H1 (cell line): Measurements from ENCODE around the gene TMEM120A. TPM values are rescaled to one million over a fixed set of nuclear protein-coding genes. Genes with fewer than 3 reads are reported as not detected.

Source experiments
- CTCF ChIA-PET: fragments of 300-600 bp; sonication (Branson Sonifier 250); formaldehyde crosslinking; loops from one replicate; lab custom pipeline; 2021; ENCODE audit not compliant: partially characterized antibody; lab: Charles Lee
- POLR2A ChIA-PET: fragments of 300-600 bp; sonication (Branson Sonifier 250); formaldehyde crosslinking; loops from one replicate; lab custom pipeline; 2021; ENCODE audit warnings: inconsistent platforms; ENCODE audit not compliant: partially characterized antibody; lab: Charles Lee
- DNase-seq, 2 experiments: peaks; one replicate each; pipeline versions ENCODE4 v3.0.0 to v3.0.0-alpha.2; 2010 to 2022; ENCODE audit warnings: low spot score in 2 of 2, low read depth in 1 of 2, mixed read lengths in 1 of 2
- FAIRE-seq: peaks from 2 replicates; lab custom pipeline; 2011; peaks lifted over from hg19 to GRCh38; lab: Jason Lieb, UNC
- H2AFZ ChIP-seq: 2 replicates; pipeline ENCODE4 v1.8.1; 2012; ENCODE audit warnings: low read length, inconsistent platforms
- H2AK5ac ChIP-seq: 2 replicates; pipeline ENCODE4 v1.6.1; 2013; ENCODE audit warnings: low read depth, low read length
- H2BK120ac ChIP-seq: replicated peaks from 2 replicates; pipeline ENCODE3; 2013; ENCODE audit warnings: low read depth, low read length, inconsistent platforms
- H2BK12ac ChIP-seq: 2 replicates; pipeline ENCODE4 v1.6.1; 2013; ENCODE audit warnings: low read depth, low read length
- H2BK15ac ChIP-seq: 2 replicates; pipeline ENCODE4 v1.6.1; 2013; ENCODE audit warnings: low read length
- H2BK20ac ChIP-seq: 2 replicates; pipeline ENCODE4 v1.6.1; 2013; ENCODE audit warnings: low read length
- H2BK5ac ChIP-seq: 2 replicates; pipeline ENCODE4 v1.6.1; 2013; ENCODE audit warnings: low read depth, low read length
- H3K14ac ChIP-seq: 2 replicates; pipeline ENCODE4 v1.6.1; 2013; ENCODE audit warnings: inconsistent platforms; ENCODE audit not compliant: insufficient read length
- H3K18ac ChIP-seq: 2 replicates; pipeline ENCODE4 v1.6.1; 2013; ENCODE audit warnings: low read length; ENCODE audit errors: extremely low read depth
- H3K23ac ChIP-seq: 2 replicates; pipeline ENCODE4 v1.6.1; 2013; ENCODE audit warnings: inconsistent platforms; ENCODE audit not compliant: insufficient read length
- H3K23me2 ChIP-seq: 2 replicates; pipeline ENCODE4 v1.6.1; 2013; ENCODE audit warnings: low read depth, low read length
- H3K27ac ChIP-seq: 2 replicates; pipeline ENCODE4 v1.6.1; 2011; ENCODE audit warnings: low read depth, low read length, inconsistent platforms
- H3K27me3 ChIP-seq, 4 experiments: replicated peaks in 1 of 4; 1 replicate in 1 of 4; 2 replicates in 3 of 4; pipeline versions ENCODE4 v1.6.1 to v1.8.1; 2011 to 2013; ENCODE audit warnings: low read length in 3 of 4, mild to moderate bottlenecking in 3 of 4, inconsistent platforms in 2 of 4, mixed read lengths in 2 of 4, moderate library complexity in 1 of 4; ENCODE audit not compliant: control insufficient read depth in 3 of 4, insufficient read depth in 3 of 4; ENCODE audit errors: extremely low read depth in 1 of 4
- H3K36me3 ChIP-seq, 4 experiments: 2 replicates each; pipeline versions ENCODE4 v1.6.1 to v1.8.1; 2011 to 2013; ENCODE audit warnings: mild to moderate bottlenecking in 4 of 4, low read length in 3 of 4, moderate library complexity in 2 of 4, control low read depth in 1 of 4, inconsistent platforms in 1 of 4; ENCODE audit not compliant: insufficient read depth in 4 of 4, control insufficient read depth in 2 of 4
- H3K4ac ChIP-seq: replicated peaks from 2 replicates; pipeline ENCODE3; 2013; ENCODE audit warnings: low read length, low read depth, mixed read lengths, inconsistent platforms; ENCODE audit not compliant: insufficient read length
- H3K4me1 ChIP-seq, 4 experiments: replicated peaks in 1 of 4; 1 replicate in 1 of 4; 2 replicates in 3 of 4; pipeline versions ENCODE4 v1.6.1 to v1.8.1; 2011 to 2013; ENCODE audit warnings: low read length in 3 of 4, inconsistent platforms in 2 of 4, mixed read lengths in 1 of 4; ENCODE audit not compliant: insufficient read depth in 4 of 4, control insufficient read depth in 3 of 4
- H3K4me2 ChIP-seq, 2 experiments: 2 replicates each; pipeline versions ENCODE4 v1.6.1 to v1.8.1; 2011 to 2013; ENCODE audit warnings: low read depth in 2 of 2, low read length in 2 of 2, control low read depth in 1 of 2, inconsistent platforms in 1 of 2, mild to moderate bottlenecking in 1 of 2; ENCODE audit not compliant: insufficient read depth in 1 of 2
- H3K4me3 ChIP-seq, 4 experiments: fragments of 200-600, 300-600 bp in 1 of 4; sonication (generic), shearing (Covaris generic), sonication (Bioruptor Twin) in 1 of 4; 2 replicates each; pipeline versions ENCODE4 v1.5.1 to v1.8.1; 2011 to 2016; ENCODE audit warnings: low read length in 4 of 4, low read depth in 3 of 4, control low read depth in 2 of 4, inconsistent platforms in 2 of 4, mild to moderate bottlenecking in 2 of 4, mixed read lengths in 1 of 4, moderate library complexity in 1 of 4; ENCODE audit not compliant: insufficient read depth in 2 of 4; ENCODE audit errors: extremely low read depth in 1 of 4
- H3K56ac ChIP-seq: replicated peaks from 2 replicates; pipeline ENCODE3; 2013; ENCODE audit warnings: low read depth, mild to moderate bottlenecking, mixed read lengths, low read length, inconsistent platforms; ENCODE audit not compliant: insufficient read length
- H3K79me1 ChIP-seq: 2 replicates; pipeline ENCODE4 v1.6.1; 2013; ENCODE audit warnings: low read depth, low read length, control low read depth
- H3K79me2 ChIP-seq, 2 experiments: 2 replicates each; pipeline versions ENCODE4 v1.6.1 to v1.8.1; 2012 to 2013; ENCODE audit warnings: low read length in 2 of 2, mild to moderate bottlenecking in 2 of 2, inconsistent platforms in 1 of 2; ENCODE audit not compliant: insufficient read depth in 2 of 2, control insufficient read depth in 1 of 2
- H3K9ac ChIP-seq, 4 experiments: replicated peaks in 1 of 4; 1 replicate in 1 of 4; 2 replicates in 3 of 4; pipeline versions ENCODE4 v1.6.1 to v1.8.1; 2011 to 2013; ENCODE audit warnings: low read depth in 3 of 4, low read length in 3 of 4, control low read depth in 2 of 4, mild to moderate bottlenecking in 2 of 4, moderate library complexity in 2 of 4, inconsistent platforms in 1 of 4; ENCODE audit errors: extremely low read depth in 1 of 4
- H3K9me3 ChIP-seq, 2 experiments: 2 replicates each; pipeline versions ENCODE4 v1.6.1 to v1.8.1; 2012 to 2013; ENCODE audit warnings: mild to moderate bottlenecking in 2 of 2, moderate library complexity in 2 of 2, control low read depth in 1 of 2, inconsistent platforms in 1 of 2, low read depth in 1 of 2, low read length in 1 of 2, mixed read lengths in 1 of 2; ENCODE audit not compliant: insufficient read depth in 2 of 2
- H4K20me1 ChIP-seq, 2 experiments: replicated peaks in 1 of 2; 2 replicates each; pipeline versions ENCODE3 to v1.8.1; 2011 to 2013; ENCODE audit warnings: inconsistent platforms in 2 of 2, low read length in 2 of 2, mild to moderate bottlenecking in 1 of 2; ENCODE audit not compliant: insufficient read depth in 2 of 2, control insufficient read depth in 1 of 2
- H4K5ac ChIP-seq: 2 replicates; pipeline ENCODE4 v1.6.1; 2013; ENCODE audit warnings: low read length, low read depth, mixed read lengths, inconsistent platforms; ENCODE audit not compliant: insufficient read length
- H4K8ac ChIP-seq: 2 replicates; pipeline ENCODE4 v1.8.0; 2013; ENCODE audit warnings: mild to moderate bottlenecking, moderate library complexity, low read length, inconsistent platforms; ENCODE audit not compliant: insufficient read depth; ENCODE audit errors: extremely low read depth
- H4K91ac ChIP-seq: replicated peaks from 2 replicates; pipeline ENCODE3; 2013; ENCODE audit warnings: low read length, mixed read lengths, inconsistent platforms; ENCODE audit not compliant: insufficient read length
- ASH2L ChIP-seq: fragments of 200-600, 300-600 bp; sonication (generic); IDR thresholded peaks from one replicate; pipeline ENCODE4 v1.7.1; 2017; ENCODE audit warnings: low read length
- CHD2 ChIP-seq: IDR thresholded peaks from 2 replicates; pipeline ENCODE4 v1.6.1; 2012; ENCODE audit warnings: low read length, improper control_type of control experiment
- RNF2 ChIP-seq: fragments of 200-900, 300-1000 bp; sonication (generic); IDR thresholded peaks from 2 replicates; pipeline ENCODE4 v1.7.1; 2016; ENCODE audit warnings: borderline replicate concordance, low read depth, mild to moderate bottlenecking, antibody characterized with exemption, low read length; ENCODE audit not compliant: poor library complexity, severe bottlenecking; ENCODE audit errors: missing control alignments
- SIN3A ChIP-seq, 2 experiments: IDR thresholded peaks in 1 of 2; conservative IDR thresholded peaks in 1 of 2; 2 replicates each; pipeline ENCODE4 v1.6.1; 2011 to 2012; ENCODE audit warnings: low read length in 2 of 2, improper control_type of control experiment in 1 of 2, low read depth in 1 of 2, mild to moderate bottlenecking in 1 of 2
- SP1 ChIP-seq: IDR thresholded peaks from 2 replicates; pipeline ENCODE4 v1.6.1; 2011; ENCODE audit warnings: low read depth, low read length
- TAF1 ChIP-seq: IDR thresholded peaks from 2 replicates; pipeline ENCODE4 v1.6.1; 2011; ENCODE audit warnings: mild to moderate bottlenecking, low read depth, low read length
- WGBS, 2 experiments: shearing (Covaris generic) in 1 of 2; methylation state at CpG; one replicate each; pipeline versions ENCODE4 v1.1.6 to v1.1.7; 2013 to 2015; ENCODE audit warnings: low lambda C conversion rate in 2 of 2, mixed read lengths in 2 of 2, inconsistent platforms in 1 of 2, low coverage in 1 of 2, missing lambda C conversion rate in 1 of 2; ENCODE audit not compliant: insufficient replicate concordance in 2 of 2, insufficient coverage in 1 of 2, insufficient read length in 1 of 2; ENCODE audit errors: extremely low coverage in 1 of 2, missing lambda C conversion rate in 1 of 2; 5-methylcytosine and 5-hydroxymethylcytosine counted together
- polyA plus RNA-seq, 7 experiments: library from polyadenylated mRNA; depleted of rRNA in 3 of 7; stranded (reverse) in 5 of 7; unstranded in 2 of 7; fragments of >200 nt in 5 of 7; fragments of 200-250 nt in 2 of 7; gene quantifications; 1 replicate in 5 of 7; 2 replicates in 1 of 7; 4 replicates in 1 of 7; pipeline versions ENCODE4 v1.2.1 to v1.2.3, GENCODE V29; 2011 to 2013; ENCODE audit warnings: missing spikeins in 2 of 7, mixed read lengths in 2 of 7
- total RNA-seq: library from RNA; stranded (reverse); fragmentation: NEBNext Ultra II Directional; extraction: Animal tissue kit (Norgen Biotek cat#: 25700); gene quantifications from 2 replicates; pipeline ENCODE4 v1.2.1, GENCODE V29; 2021
- TF ChIP-seq, protein P1 (sequence below): IDR thresholded peaks from 2 replicates; pipeline ENCODE4 v1.6.1; 2011; ENCODE audit warnings: low read length, improper control_type of control experiment
- TF ChIP-seq, protein P2 (sequence below): IDR thresholded peaks from 2 replicates; pipeline ENCODE4 v1.6.1; 2012; ENCODE audit warnings: inconsistent platforms

The TMEM120A gene
- total and polyA plus RNA-seq, 2 of the 8 experiments (the other 6 are each of a cell fraction or from before 2014, with no cell fraction given) = 15.6 to 49.9 TPM

DNA sequence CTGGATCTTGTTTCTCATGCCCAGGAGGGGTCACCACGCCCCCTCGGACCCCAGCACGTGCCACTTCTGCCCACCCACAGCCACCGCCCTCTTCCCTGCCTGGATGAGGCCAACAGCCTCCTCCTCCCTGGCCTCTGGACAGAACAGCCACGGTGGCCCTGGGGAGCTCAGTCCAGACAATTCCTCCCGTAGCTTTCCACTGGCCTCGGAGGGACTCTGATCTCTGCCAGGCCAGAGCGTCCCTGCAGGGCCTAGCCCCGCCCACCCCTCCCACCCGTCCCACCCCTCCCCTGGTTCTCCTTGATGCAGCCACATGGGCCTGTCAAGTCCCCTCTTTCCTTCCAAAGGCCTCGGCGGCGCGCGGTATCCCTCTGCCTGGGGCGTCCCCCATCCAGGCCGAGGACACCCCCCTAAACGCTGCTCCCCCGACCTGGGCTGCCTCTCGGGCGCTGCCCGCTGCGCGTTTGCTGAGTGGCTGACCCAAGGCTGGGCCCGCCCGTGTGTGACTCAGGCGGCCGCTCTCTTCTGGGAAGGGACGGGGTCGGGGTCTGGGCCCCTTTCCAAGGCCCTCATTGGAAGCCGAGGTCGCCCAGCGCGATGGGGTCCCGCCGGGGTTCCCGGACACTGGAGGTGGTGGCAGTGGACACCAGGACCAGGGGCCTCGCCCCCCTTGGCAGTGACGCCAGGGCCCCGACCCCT lies 557 bp downstream of the TMEM120A start:
- CTCF ChIA-PET = interaction anchor here (0.6 to 6.3 kb wide), 6 partner anchors 11 to 195 kb away, joined by 3 to 41 read pairs (median 3); no protein-coding TSS in a partner anchor
- Histone ChIP-seq H4K5ac (peak overlapping the region; percentile 57), H3K4ac (peak overlapping the region; percentile 47), H3K27me3 (no peaks in the 10 kb centered on the region), H3K9me3 (no peaks in the 10 kb centered on the region), H2BK12ac (peak overlapping the region; percentile 75; the same call in 1 of the 2 replicates), H4K91ac (peak overlapping the region; percentile 73), H2AFZ (peak overlapping the region; percentile 38; the same call in 1 of the 2 replicates), H4K20me1 (no peaks in the 10 kb centered on the region), H2BK20ac (no peak overlapping the region), H3K4me2 (peak overlapping the region; percentile 62 to 96), H3K36me3 (no peaks in the 10 kb centered on the region; a peak in 1 of 8 replicates), H2BK120ac (no peak overlapping the region), H2BK15ac (no peak overlapping the region), H4K8ac (peak overlapping the region; percentile 62; the same call in 1 of the 2 replicates), H3K14ac (no peak overlapping the region), H3K9ac (peak overlapping the region in 3 of 4 experiments; percentile 8 to 35 (median 21); a peak in 2 of 7 replicates), H2BK5ac (peak overlapping the region; percentile 90; the same call in 1 of the 2 replicates), H3K4me1 (peaks cover 0 to 31% (median 20%) of the 10 kb centered on the region in 4 experiments; a peak in 6 of 7 replicates), H3K4me3 (peak overlapping the region; percentile 61 to 96 (median 68)), H3K56ac (no peak overlapping the region), H2AK5ac (0 out of 2 replicates have a peak overlapping the region, but pooled peaks have one; percentile 76), H3K18ac (no peak overlapping the region; the same call in 1 of the 2 replicates), H3K23me2 (peaks cover 13% of the 10 kb centered on the region; the same call in 1 of the 2 replicates), H3K79me2 (no peaks in the 10 kb centered on the region), H3K79me1 (0 out of 2 replicates have a peak, but pooled peaks cover 2% of the 10 kb centered on the region), H3K27ac (no peak overlapping the region), H3K23ac (no peak overlapping the region)
- FAIRE-seq (no peak), DNase-seq (peak in 1 of 2 experiments; percentile 85)
- WGBS, 2 experiments = 4% methylated on average over 25 of the region's 40 CpGs; no CpG with 5 or more reads in 1 of the 2 experiments
- POLR2A ChIA-PET = interaction anchor here (0.6 to 2.1 kb wide), 11 partner anchors 9 to 170 kb away, joined by 3 to 5 read pairs (median 3); no protein-coding TSS in a partner anchor
- no peak for TF ChIP-seq CHD2
- TF ChIP-seq RNF2 = no peak
- TF ChIP-seq ASH2L = no peak
- TF ChIP-seq, protein P1, sequence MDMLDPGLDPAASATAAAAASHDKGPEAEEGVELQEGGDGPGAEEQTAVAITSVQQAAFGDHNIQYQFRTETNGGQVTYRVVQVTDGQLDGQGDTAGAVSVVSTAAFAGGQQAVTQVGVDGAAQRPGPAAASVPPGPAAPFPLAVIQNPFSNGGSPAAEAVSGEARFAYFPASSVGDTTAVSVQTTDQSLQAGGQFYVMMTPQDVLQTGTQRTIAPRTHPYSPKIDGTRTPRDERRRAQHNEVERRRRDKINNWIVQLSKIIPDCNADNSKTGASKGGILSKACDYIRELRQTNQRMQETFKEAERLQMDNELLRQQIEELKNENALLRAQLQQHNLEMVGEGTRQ = peak; percentile 57
- TF ChIP-seq TAF1 = 0 out of 2 replicates have a peak, but pooled peaks have one; percentile 8
- TF ChIP-seq, protein P2, sequence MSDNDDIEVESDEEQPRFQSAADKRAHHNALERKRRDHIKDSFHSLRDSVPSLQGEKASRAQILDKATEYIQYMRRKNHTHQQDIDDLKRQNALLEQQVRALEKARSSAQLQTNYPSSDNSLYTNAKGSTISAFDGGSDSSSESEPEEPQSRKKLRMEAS = peak; percentile 89
- peak; percentile 30 to 67; a peak in 3 of 4 replicates for TF ChIP-seq SIN3A (conservative IDR thresholded peaks at IDR 0.05 in 1 of 2, IDR thresholded peaks at IDR 0.05 in 1 of 2; ENCODE audit: low read depth in 1 of 2, low read length in 2 of 2)
- 0 out of 2 replicates have a peak, but pooled peaks have one; percentile 11 for TF ChIP-seq SP1
